ENCODE results near the gene DIDO1.

DNA sequence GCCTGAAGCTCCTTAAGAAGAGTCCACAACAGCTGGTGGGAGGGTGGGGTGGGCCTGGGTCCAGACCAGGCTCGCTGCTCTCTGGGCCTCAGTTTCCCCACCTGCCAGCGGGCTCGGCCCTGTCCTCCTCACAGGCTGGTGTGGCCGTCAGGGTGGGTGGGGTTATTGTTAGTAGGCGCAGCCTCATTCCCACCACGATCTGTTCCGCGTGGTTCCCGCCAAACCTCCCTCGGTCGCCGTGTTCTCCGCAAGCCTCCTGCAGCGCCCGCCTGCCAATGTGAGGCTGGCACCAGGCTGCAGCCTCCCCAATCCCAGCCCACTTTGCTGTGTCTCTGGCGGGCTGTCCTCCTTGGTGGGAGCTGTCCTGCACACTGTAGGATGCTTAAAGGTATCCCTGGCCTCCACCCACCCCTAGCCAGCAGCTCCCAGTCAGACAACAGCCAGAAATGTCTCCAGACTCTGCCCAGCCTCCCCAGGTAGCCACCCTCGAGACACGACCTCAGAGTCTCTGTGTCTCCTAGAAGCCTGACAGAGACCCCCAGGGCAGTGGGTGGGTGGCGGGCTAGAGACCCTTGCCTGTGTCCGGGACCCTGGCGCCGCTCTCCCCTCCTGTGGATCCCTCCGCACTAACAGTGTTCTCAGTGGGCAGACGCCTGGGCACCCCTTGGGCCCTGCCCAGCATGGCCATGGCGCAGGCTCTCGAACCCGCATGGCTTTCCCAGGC lies 41.5 kb upstream of the DIDO1 start:
- TF ChIP-seq TEAD4 (IDR thresholded peaks at IDR 0.05) (no peak), TAF1 (IDR thresholded peaks at IDR 0.05; ENCODE audit: low read depth) (no peak), CREB1 (IDR thresholded peaks at IDR 0.05; ENCODE audit: low read depth) (no peak), CEBPB (IDR thresholded peaks at IDR 0.05) (no peak), EP300 (IDR thresholded peaks at IDR 0.05; ENCODE audit: borderline replicate concordance) (no peak), ZBTB7A (IDR thresholded peaks at IDR 0.05; ENCODE audit: low read depth) (no peak), FOXM1 (IDR thresholded peaks at IDR 0.05; ENCODE audit: borderline replicate concordance, low read depth) (no peak), RAD21 (IDR thresholded peaks at IDR 0.05; ENCODE audit: low read depth) (no peak), EGR1 (IDR thresholded peaks at IDR 0.05) (no peak)
- TF ChIP-seq, protein P1, sequence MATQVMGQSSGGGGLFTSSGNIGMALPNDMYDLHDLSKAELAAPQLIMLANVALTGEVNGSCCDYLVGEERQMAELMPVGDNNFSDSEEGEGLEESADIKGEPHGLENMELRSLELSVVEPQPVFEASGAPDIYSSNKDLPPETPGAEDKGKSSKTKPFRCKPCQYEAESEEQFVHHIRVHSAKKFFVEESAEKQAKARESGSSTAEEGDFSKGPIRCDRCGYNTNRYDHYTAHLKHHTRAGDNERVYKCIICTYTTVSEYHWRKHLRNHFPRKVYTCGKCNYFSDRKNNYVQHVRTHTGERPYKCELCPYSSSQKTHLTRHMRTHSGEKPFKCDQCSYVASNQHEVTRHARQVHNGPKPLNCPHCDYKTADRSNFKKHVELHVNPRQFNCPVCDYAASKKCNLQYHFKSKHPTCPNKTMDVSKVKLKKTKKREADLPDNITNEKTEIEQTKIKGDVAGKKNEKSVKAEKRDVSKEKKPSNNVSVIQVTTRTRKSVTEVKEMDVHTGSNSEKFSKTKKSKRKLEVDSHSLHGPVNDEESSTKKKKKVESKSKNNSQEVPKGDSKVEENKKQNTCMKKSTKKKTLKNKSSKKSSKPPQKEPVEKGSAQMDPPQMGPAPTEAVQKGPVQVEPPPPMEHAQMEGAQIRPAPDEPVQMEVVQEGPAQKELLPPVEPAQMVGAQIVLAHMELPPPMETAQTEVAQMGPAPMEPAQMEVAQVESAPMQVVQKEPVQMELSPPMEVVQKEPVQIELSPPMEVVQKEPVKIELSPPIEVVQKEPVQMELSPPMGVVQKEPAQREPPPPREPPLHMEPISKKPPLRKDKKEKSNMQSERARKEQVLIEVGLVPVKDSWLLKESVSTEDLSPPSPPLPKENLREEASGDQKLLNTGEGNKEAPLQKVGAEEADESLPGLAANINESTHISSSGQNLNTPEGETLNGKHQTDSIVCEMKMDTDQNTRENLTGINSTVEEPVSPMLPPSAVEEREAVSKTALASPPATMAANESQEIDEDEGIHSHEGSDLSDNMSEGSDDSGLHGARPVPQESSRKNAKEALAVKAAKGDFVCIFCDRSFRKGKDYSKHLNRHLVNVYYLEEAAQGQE (IDR thresholded peaks at IDR 0.05; ENCODE audit: low read depth): no peak
- TF ChIP-seq, protein P2, sequence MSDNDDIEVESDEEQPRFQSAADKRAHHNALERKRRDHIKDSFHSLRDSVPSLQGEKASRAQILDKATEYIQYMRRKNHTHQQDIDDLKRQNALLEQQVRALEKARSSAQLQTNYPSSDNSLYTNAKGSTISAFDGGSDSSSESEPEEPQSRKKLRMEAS (IDR thresholded peaks at IDR 0.05): no peak

Data from Ishikawa (cell line).